H1 (cell line): ENCODE data around the gene CTAG1A. TPM values are rescaled to one million over a fixed set of nuclear protein-coding genes. Genes with fewer than 3 reads are reported as not detected.
"Not testable (repeated sequence)": the region's sequence is repeated elsewhere in the genome, so short reads cannot be mapped to it uniquely, and the experiment has no call there.

Experiments
- CTCF ChIA-PET: fragments of 300-600 bp; sonication (Branson Sonifier 250); formaldehyde crosslinking; loops from one replicate; lab custom pipeline; 2021; ENCODE audit not compliant: partially characterized antibody; lab: Charles Lee
- POLR2A ChIA-PET: fragments of 300-600 bp; sonication (Branson Sonifier 250); formaldehyde crosslinking; loops from one replicate; lab custom pipeline; 2021; ENCODE audit warnings: inconsistent platforms; ENCODE audit not compliant: partially characterized antibody; lab: Charles Lee
- DNase-seq, 2 experiments: peaks; one replicate each; pipeline versions ENCODE4 v3.0.0 to v3.0.0-alpha.2; 2010 to 2022; ENCODE audit warnings: low spot score in 2 of 2, low read depth in 1 of 2, mixed read lengths in 1 of 2
- FAIRE-seq: peaks from 2 replicates; lab custom pipeline; 2011; peaks lifted over from hg19 to GRCh38; lab: Jason Lieb, UNC
- H2AFZ ChIP-seq: 2 replicates; pipeline ENCODE4 v1.8.1; 2012; ENCODE audit warnings: low read length, inconsistent platforms
- H2AK5ac ChIP-seq: 2 replicates; pipeline ENCODE4 v1.6.1; 2013; ENCODE audit warnings: low read depth, low read length
- H2BK120ac ChIP-seq: replicated peaks from 2 replicates; pipeline ENCODE3; 2013; ENCODE audit warnings: low read depth, low read length, inconsistent platforms
- H2BK12ac ChIP-seq: 2 replicates; pipeline ENCODE4 v1.6.1; 2013; ENCODE audit warnings: low read depth, low read length
- H2BK15ac ChIP-seq: 2 replicates; pipeline ENCODE4 v1.6.1; 2013; ENCODE audit warnings: low read length
- H2BK20ac ChIP-seq: 2 replicates; pipeline ENCODE4 v1.6.1; 2013; ENCODE audit warnings: low read length
- H2BK5ac ChIP-seq: 2 replicates; pipeline ENCODE4 v1.6.1; 2013; ENCODE audit warnings: low read depth, low read length
- H3K14ac ChIP-seq: 2 replicates; pipeline ENCODE4 v1.6.1; 2013; ENCODE audit warnings: inconsistent platforms; ENCODE audit not compliant: insufficient read length
- H3K18ac ChIP-seq: 2 replicates; pipeline ENCODE4 v1.6.1; 2013; ENCODE audit warnings: low read length; ENCODE audit errors: extremely low read depth
- H3K23ac ChIP-seq: 2 replicates; pipeline ENCODE4 v1.6.1; 2013; ENCODE audit warnings: inconsistent platforms; ENCODE audit not compliant: insufficient read length
- H3K23me2 ChIP-seq: 2 replicates; pipeline ENCODE4 v1.6.1; 2013; ENCODE audit warnings: low read depth, low read length
- H3K27ac ChIP-seq: 2 replicates; pipeline ENCODE4 v1.6.1; 2011; ENCODE audit warnings: low read depth, low read length, inconsistent platforms
- H3K27me3 ChIP-seq, 4 experiments: replicated peaks in 1 of 4; 1 replicate in 1 of 4; 2 replicates in 3 of 4; pipeline versions ENCODE4 v1.6.1 to v1.8.1; 2011 to 2013; ENCODE audit warnings: low read length in 3 of 4, mild to moderate bottlenecking in 3 of 4, inconsistent platforms in 2 of 4, mixed read lengths in 2 of 4, moderate library complexity in 1 of 4; ENCODE audit not compliant: control insufficient read depth in 3 of 4, insufficient read depth in 3 of 4; ENCODE audit errors: extremely low read depth in 1 of 4
- H3K36me3 ChIP-seq, 4 experiments: 2 replicates each; pipeline versions ENCODE4 v1.6.1 to v1.8.1; 2011 to 2013; ENCODE audit warnings: mild to moderate bottlenecking in 4 of 4, low read length in 3 of 4, moderate library complexity in 2 of 4, control low read depth in 1 of 4, inconsistent platforms in 1 of 4; ENCODE audit not compliant: insufficient read depth in 4 of 4, control insufficient read depth in 2 of 4
- H3K4ac ChIP-seq: replicated peaks from 2 replicates; pipeline ENCODE3; 2013; ENCODE audit warnings: low read length, low read depth, mixed read lengths, inconsistent platforms; ENCODE audit not compliant: insufficient read length
- H3K4me1 ChIP-seq, 4 experiments: replicated peaks in 1 of 4; 1 replicate in 1 of 4; 2 replicates in 3 of 4; pipeline versions ENCODE4 v1.6.1 to v1.8.1; 2011 to 2013; ENCODE audit warnings: low read length in 3 of 4, inconsistent platforms in 2 of 4, mixed read lengths in 1 of 4; ENCODE audit not compliant: insufficient read depth in 4 of 4, control insufficient read depth in 3 of 4
- H3K4me2 ChIP-seq, 2 experiments: 2 replicates each; pipeline versions ENCODE4 v1.6.1 to v1.8.1; 2011 to 2013; ENCODE audit warnings: low read depth in 2 of 2, low read length in 2 of 2, control low read depth in 1 of 2, inconsistent platforms in 1 of 2, mild to moderate bottlenecking in 1 of 2; ENCODE audit not compliant: insufficient read depth in 1 of 2
- H3K4me3 ChIP-seq, 4 experiments: fragments of 200-600, 300-600 bp in 1 of 4; sonication (generic), shearing (Covaris generic), sonication (Bioruptor Twin) in 1 of 4; 2 replicates each; pipeline versions ENCODE4 v1.5.1 to v1.8.1; 2011 to 2016; ENCODE audit warnings: low read length in 4 of 4, low read depth in 3 of 4, control low read depth in 2 of 4, inconsistent platforms in 2 of 4, mild to moderate bottlenecking in 2 of 4, mixed read lengths in 1 of 4, moderate library complexity in 1 of 4; ENCODE audit not compliant: insufficient read depth in 2 of 4; ENCODE audit errors: extremely low read depth in 1 of 4
- H3K56ac ChIP-seq: replicated peaks from 2 replicates; pipeline ENCODE3; 2013; ENCODE audit warnings: low read depth, mild to moderate bottlenecking, mixed read lengths, low read length, inconsistent platforms; ENCODE audit not compliant: insufficient read length
- H3K79me1 ChIP-seq: 2 replicates; pipeline ENCODE4 v1.6.1; 2013; ENCODE audit warnings: low read depth, low read length, control low read depth
- H3K79me2 ChIP-seq, 2 experiments: 2 replicates each; pipeline versions ENCODE4 v1.6.1 to v1.8.1; 2012 to 2013; ENCODE audit warnings: low read length in 2 of 2, mild to moderate bottlenecking in 2 of 2, inconsistent platforms in 1 of 2; ENCODE audit not compliant: insufficient read depth in 2 of 2, control insufficient read depth in 1 of 2
- H3K9ac ChIP-seq, 4 experiments: replicated peaks in 1 of 4; 1 replicate in 1 of 4; 2 replicates in 3 of 4; pipeline versions ENCODE4 v1.6.1 to v1.8.1; 2011 to 2013; ENCODE audit warnings: low read depth in 3 of 4, low read length in 3 of 4, control low read depth in 2 of 4, mild to moderate bottlenecking in 2 of 4, moderate library complexity in 2 of 4, inconsistent platforms in 1 of 4; ENCODE audit errors: extremely low read depth in 1 of 4
- H3K9me3 ChIP-seq, 2 experiments: 2 replicates each; pipeline versions ENCODE4 v1.6.1 to v1.8.1; 2012 to 2013; ENCODE audit warnings: mild to moderate bottlenecking in 2 of 2, moderate library complexity in 2 of 2, control low read depth in 1 of 2, inconsistent platforms in 1 of 2, low read depth in 1 of 2, low read length in 1 of 2, mixed read lengths in 1 of 2; ENCODE audit not compliant: insufficient read depth in 2 of 2
- H4K20me1 ChIP-seq, 2 experiments: replicated peaks in 1 of 2; 2 replicates each; pipeline versions ENCODE3 to v1.8.1; 2011 to 2013; ENCODE audit warnings: inconsistent platforms in 2 of 2, low read length in 2 of 2, mild to moderate bottlenecking in 1 of 2; ENCODE audit not compliant: insufficient read depth in 2 of 2, control insufficient read depth in 1 of 2
- H4K5ac ChIP-seq: 2 replicates; pipeline ENCODE4 v1.6.1; 2013; ENCODE audit warnings: low read length, low read depth, mixed read lengths, inconsistent platforms; ENCODE audit not compliant: insufficient read length
- H4K8ac ChIP-seq: 2 replicates; pipeline ENCODE4 v1.8.0; 2013; ENCODE audit warnings: mild to moderate bottlenecking, moderate library complexity, low read length, inconsistent platforms; ENCODE audit not compliant: insufficient read depth; ENCODE audit errors: extremely low read depth
- H4K91ac ChIP-seq: replicated peaks from 2 replicates; pipeline ENCODE3; 2013; ENCODE audit warnings: low read length, mixed read lengths, inconsistent platforms; ENCODE audit not compliant: insufficient read length
- WGBS, 2 experiments: shearing (Covaris generic) in 1 of 2; methylation state at CpG; one replicate each; pipeline versions ENCODE4 v1.1.6 to v1.1.7; 2013 to 2015; ENCODE audit warnings: low lambda C conversion rate in 2 of 2, mixed read lengths in 2 of 2, inconsistent platforms in 1 of 2, low coverage in 1 of 2, missing lambda C conversion rate in 1 of 2; ENCODE audit not compliant: insufficient replicate concordance in 2 of 2, insufficient coverage in 1 of 2, insufficient read length in 1 of 2; ENCODE audit errors: extremely low coverage in 1 of 2, missing lambda C conversion rate in 1 of 2; 5-methylcytosine and 5-hydroxymethylcytosine counted together
- polyA plus RNA-seq, 7 experiments: library from polyadenylated mRNA; depleted of rRNA in 3 of 7; stranded (reverse) in 5 of 7; unstranded in 2 of 7; fragments of >200 nt in 5 of 7; fragments of 200-250 nt in 2 of 7; gene quantifications; 1 replicate in 5 of 7; 2 replicates in 1 of 7; 4 replicates in 1 of 7; pipeline versions ENCODE4 v1.2.1 to v1.2.3, GENCODE V29; 2011 to 2013; ENCODE audit warnings: missing spikeins in 2 of 7, mixed read lengths in 2 of 7
- total RNA-seq: library from RNA; stranded (reverse); fragmentation: NEBNext Ultra II Directional; extraction: Animal tissue kit (Norgen Biotek cat#: 25700); gene quantifications from 2 replicates; pipeline ENCODE4 v1.2.1, GENCODE V29; 2021

CTAG1A gene
- total and polyA plus RNA-seq, 2 of the 8 experiments (the other 6 are each of a cell fraction or from before 2014, with no cell fraction given), result not detected

DNA sequence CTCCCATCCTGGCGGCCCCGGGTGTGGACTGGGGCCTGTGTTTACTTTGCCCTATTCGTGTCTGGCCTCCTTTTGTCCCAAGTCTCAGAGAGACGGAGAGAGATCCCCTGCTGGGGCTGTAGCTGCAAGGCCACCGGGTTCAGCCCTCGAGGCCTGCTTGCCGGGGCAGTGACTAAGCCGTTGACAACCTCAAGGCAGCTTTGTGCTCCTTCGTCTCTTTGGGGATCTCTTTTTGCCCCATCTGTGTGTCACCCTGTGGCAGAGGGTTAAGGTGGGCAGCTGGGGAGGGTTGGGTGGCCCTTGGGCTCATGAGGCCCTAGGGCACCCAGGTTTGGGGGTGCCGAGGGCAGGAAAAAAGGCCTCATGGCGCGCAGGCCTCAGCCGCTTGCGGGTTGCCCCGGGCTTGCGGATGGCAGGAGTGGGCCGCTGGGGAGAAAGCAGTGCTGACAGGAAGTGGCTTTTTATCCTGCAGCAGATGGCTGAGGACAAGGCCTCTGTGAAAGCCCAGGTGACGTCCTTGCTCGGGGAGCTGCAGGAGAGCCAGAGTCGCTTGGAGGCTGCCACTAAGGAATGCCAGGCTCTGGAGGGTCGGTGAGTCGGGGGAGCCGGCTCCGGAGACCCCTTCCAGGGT is 26.8 kb upstream of the CTAG1A start:
- H3K14ac ChIP-seq, H3K9ac ChIP-seq, H3K79me2 ChIP-seq, FAIRE-seq, H2BK15ac ChIP-seq, DNase-seq, H3K23ac ChIP-seq, H3K27me3 ChIP-seq, H4K91ac ChIP-seq, H2BK12ac ChIP-seq, H3K27ac ChIP-seq, H2AFZ ChIP-seq, CTCF ChIA-PET, H3K79me1 ChIP-seq, H3K4me2 ChIP-seq, H2BK120ac ChIP-seq, H3K56ac ChIP-seq, H4K20me1 ChIP-seq, H3K23me2 ChIP-seq, H2BK20ac ChIP-seq, H4K8ac ChIP-seq, H2AK5ac ChIP-seq, H4K5ac ChIP-seq, H3K4me3 ChIP-seq, H3K18ac ChIP-seq, H3K4ac ChIP-seq, H3K4me1 ChIP-seq, H3K9me3 ChIP-seq, POLR2A ChIA-PET, H3K36me3 ChIP-seq, H2BK5ac ChIP-seq: not testable (repeated sequence)
- WGBS, 2 experiments, result 88% methylated on average over 4 of the region's 24 CpGs; no CpG with 5 or more reads in 1 of the 2 experiments

DNA sequence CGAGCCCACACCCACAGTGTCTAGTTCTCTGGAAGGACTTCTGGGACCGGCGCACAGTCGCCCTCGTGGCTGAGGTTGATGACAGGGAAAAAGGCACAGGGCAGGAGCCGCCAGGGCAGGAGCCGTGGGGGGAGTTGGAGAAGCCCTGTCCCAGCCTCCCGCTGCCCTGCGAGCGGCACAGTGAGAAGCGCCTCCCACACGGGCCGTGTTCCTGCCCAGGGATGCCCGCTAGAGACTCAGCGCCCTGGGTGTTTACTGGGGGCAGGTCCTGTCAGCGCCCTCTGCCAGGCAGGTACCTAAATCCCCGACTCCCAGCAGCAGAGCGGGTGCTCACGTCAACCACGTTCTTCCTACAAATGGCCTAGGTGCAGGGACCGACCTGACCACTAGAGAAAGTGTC is 26.0 kb upstream of the CTAG1A start:
- H3K27me3 ChIP-seq, H4K91ac ChIP-seq, DNase-seq, H4K8ac ChIP-seq, H3K14ac ChIP-seq, H3K23me2 ChIP-seq, H3K4ac ChIP-seq, H3K23ac ChIP-seq, POLR2A ChIA-PET, H3K4me2 ChIP-seq, H4K20me1 ChIP-seq, CTCF ChIA-PET, H3K18ac ChIP-seq, FAIRE-seq, H3K4me3 ChIP-seq, H3K27ac ChIP-seq, H3K4me1 ChIP-seq, H2AFZ ChIP-seq, H3K56ac ChIP-seq, H2BK20ac ChIP-seq, H3K9me3 ChIP-seq, H4K5ac ChIP-seq, H3K9ac ChIP-seq, H2BK120ac ChIP-seq, H2AK5ac ChIP-seq, H2BK12ac ChIP-seq, H3K36me3 ChIP-seq, H2BK15ac ChIP-seq, H3K79me2 ChIP-seq, H3K79me1 ChIP-seq, H2BK5ac ChIP-seq: not testable (repeated sequence)
- WGBS, 2 experiments, result no CpG with 5 or more reads among the region's 21 CpGs
